H1 (cell line): ENCODE results near the gene TRABD2A. TPM values are rescaled to one million over a fixed set of nuclear protein-coding genes. Genes with fewer than 3 reads are reported as not detected.

Experiments
- polyA plus RNA-seq, 7 experiments: library from polyadenylated mRNA; depleted of rRNA in 3 of 7; stranded (reverse) in 5 of 7; unstranded in 2 of 7; fragments of >200 nt in 5 of 7; fragments of 200-250 nt in 2 of 7; gene quantifications; 1 replicate in 5 of 7; 2 replicates in 1 of 7; 4 replicates in 1 of 7; pipeline versions ENCODE4 v1.2.1 to v1.2.3, GENCODE V29; 2011 to 2013; ENCODE audit warnings: missing spikeins in 2 of 7, mixed read lengths in 2 of 7
- total RNA-seq: library from RNA; stranded (reverse); fragmentation: NEBNext Ultra II Directional; extraction: Animal tissue kit (Norgen Biotek cat#: 25700); gene quantifications from 2 replicates; pipeline ENCODE4 v1.2.1, GENCODE V29; 2021

The TRABD2A gene
- total and polyA plus RNA-seq, 2 of the 8 experiments (the other 6 are each of a cell fraction or from before 2014, with no cell fraction given): 17.3 to 18.6 TPM

Other genes starting within 250 kb of the TRABD2A start
- 1,075 and 1,095 TPM in 2 replicates for gene TMSB10, start 24.6 kb upstream of the TRABD2A start, total RNA-seq
- 593 and 852 TPM in 2 replicates for gene TMSB10, start 24.6 kb upstream of the TRABD2A start, polyA plus RNA-seq (2011; rRNA removed)
- 149 and 152 TPM in 2 replicates for gene KCMF1, start 90.1 kb upstream of the TRABD2A start, total RNA-seq
- 55.8 and 86.9 TPM in 2 replicates for gene KCMF1, start 90.1 kb upstream of the TRABD2A start, polyA plus RNA-seq (2011; rRNA removed)